HG03159 (cell line): Measurements from ENCODE around the gene GTPBP6.
"Not testable (repeated sequence)": the region's sequence is repeated elsewhere in the genome, so short reads cannot be mapped to it uniquely, and the experiment has no call there.

Experiments used
- ATAC-seq: cut with Tn5 transposase; IDR thresholded peaks from one replicate; pipeline ENCODE4 v1.9.1; 2021; ENCODE audit warnings: mild to moderate bottlenecking, moderate library complexity; ENCODE audit not compliant: unreplicated experiment

GTPBP6 gene

GRCh38 chrX:267771-268261, 50.8 kb downstream of the GTPBP6 start:
- no peak for ATAC-seq

DNA sequence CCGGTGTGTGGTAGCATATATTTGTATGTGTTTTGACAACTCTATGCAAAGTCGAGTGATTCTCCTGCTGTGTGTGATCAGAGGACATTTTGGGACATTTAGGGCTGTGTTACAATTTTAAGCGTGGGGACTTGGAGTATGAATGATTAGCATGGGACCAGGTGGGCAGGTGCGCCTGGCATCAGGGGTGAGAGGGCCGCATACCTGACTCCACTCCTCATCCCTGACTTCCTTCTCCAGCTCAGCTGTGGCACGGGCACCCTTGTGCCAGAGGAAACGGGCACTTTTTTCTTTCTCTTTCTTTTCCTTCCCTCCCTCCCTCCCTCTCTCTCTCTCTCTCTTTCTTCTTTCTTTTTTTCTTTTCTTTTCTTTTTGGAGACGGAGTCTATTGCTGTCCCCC, 53.1 kb downstream of the GTPBP6 start:
- no peak for ATAC-seq

DNA sequence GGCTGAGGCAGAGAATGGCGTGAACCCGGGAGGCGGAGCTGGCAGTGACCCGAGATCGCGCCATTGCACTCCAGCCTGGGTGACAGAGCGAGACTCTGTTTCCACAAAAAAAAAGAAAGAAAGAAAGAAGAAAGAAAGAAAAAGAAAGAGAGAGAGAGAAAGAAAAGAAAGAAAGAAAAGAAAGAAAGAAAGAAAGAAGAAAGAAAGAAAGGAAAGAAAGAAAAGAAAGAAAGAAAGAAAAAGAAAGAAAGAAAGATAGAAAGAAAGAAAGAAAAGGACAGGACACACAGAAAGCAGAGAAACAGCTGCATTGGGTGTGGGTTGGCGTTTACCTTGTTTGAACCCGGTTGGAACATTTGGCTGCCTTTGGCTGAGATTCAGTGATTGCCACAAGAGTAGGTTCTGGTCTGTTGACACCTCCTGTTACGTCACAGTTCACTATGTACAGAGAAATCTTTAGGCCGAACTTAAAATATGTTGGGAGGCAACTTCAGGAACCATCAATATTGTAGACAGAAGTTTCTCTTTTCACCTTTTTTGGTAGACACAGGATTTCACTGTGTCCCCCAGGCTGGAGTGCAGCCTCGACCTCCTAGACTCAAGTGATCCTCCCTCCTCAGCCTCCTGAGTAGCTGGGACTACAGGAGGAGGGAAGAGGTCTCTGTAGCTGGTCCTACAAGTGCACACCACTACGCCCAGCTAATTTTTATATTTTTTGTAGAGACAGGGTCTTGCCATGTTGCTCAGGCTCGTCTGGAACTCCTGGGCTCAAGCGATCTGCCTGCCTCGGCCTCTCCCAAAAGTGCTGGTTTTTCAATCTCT, 53.8 kb downstream of the GTPBP6 start:
- ATAC-seq, result no peak

DNA sequence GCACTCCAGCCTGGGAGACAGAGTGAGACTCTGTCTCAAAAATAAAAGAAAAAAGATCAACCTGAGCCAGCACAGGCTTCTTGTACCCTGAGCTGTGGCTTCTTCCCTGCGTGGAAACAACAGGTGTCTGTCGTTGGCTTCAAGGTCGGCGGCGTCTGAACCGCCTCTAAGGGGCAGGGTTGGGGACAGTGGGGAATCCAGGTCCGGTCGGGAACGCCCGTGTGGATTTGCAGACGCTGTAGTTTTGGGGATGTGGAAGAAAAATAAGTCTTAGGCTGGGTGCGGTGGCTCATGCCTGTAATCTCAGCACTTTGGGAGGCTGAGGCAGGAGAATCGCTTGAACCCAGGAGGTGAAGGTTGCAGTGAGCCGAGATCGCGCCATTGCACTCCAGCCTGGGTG, 54.6 kb downstream of the GTPBP6 start:
- not testable (repeated sequence) for ATAC-seq

DNA sequence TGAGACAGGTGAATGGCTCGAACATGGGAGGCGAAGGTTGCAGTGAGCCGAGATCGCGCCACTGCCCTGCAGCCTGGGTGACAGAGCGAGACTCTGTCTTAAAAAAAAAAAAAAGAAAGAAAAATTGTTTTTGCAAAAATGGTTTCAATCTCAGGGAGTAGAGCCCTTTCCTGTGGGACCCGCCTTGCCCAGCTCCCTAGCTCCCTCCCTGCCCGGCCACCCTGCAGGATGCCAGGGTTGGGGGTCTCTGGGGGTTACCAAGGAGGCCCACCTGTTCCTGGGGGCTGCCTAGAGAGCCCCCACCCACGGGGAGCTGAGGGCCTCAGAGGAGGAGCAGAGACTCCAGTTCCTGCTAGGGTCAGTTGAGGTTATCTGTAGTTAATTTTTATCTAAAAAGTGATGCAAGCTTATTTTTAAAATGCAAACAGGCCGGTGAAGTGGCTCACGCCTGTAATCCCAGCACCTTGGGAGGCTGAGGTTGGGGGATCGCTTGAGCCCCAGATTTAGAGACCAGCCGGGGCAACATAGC, 56.2 kb downstream of the GTPBP6 start:
- ATAC-seq, result peak; percentile 76

GRCh38 chrX:261919-262352, 56.7 kb downstream of the GTPBP6 start:
- ATAC-seq, result no peak

DNA sequence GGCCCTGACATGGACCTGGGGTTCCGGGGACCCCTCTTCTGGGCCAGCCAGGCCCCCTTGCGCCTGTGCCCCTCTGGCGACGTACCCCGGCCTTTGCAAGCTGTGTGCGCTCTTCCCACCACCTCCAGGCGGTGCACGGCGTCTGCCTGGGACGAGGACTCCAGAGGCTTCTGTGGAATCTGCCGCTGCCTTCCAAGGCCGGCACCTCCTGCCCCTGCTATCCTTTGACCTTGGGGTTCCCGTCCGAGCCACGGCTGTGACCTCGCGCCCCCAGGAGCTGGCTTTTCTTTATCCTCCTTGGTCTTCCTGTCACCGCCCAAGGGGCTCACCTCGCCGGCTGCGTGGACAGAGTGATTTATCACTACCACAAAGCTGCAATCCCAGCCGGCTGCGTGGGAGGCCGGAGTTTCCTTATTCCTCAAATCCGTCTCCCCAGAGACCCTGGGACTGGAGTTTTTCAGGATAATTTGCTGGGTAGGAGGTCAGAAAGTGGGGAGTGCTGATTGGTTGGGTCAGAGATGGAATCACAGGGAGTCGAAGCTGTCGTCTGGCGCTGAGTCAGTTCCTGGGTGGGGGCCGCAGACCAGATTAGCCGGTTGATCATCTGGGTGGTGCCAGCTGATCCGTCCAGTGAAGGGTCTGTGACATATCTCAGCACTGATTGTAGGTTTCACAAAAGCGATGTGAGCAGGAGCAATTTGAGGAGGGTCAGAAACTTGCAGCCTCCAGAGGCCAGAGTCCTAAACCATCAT, 57.3 kb downstream of the GTPBP6 start:
- ATAC-seq, result no peak

DNA sequence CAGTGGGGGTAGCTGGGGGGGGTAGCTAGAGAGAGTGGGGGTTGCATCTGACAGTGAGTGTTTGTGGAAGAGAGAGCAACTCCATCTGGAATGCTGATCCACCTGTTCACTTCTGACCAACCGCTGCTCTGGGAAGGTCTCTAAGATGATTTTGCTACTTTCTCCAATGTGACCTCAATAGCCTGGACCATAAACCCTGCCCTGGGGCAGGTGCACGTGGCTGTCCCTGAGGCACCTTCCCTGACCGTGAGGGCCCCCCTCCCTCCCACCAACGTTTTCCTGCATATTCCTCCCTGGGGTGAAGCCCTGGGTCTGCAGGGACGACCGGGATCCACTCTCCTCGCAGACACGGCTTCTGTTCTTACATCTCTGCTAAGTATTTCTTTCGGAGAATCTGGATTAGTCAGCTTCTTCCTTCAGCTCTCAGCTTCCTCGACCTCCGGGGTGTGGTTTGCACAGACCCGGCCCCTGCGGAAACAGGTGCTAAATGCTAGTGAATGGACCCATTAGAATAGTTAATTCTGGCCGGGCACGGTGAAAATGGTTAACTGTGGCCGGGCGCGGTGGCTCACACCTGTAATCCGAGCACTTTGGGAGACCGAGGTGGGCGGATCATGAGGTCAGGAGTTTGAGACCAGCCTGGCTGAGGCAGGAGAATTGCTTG, 58.8 kb downstream of the GTPBP6 start:
- ATAC-seq, result no peak

DNA sequence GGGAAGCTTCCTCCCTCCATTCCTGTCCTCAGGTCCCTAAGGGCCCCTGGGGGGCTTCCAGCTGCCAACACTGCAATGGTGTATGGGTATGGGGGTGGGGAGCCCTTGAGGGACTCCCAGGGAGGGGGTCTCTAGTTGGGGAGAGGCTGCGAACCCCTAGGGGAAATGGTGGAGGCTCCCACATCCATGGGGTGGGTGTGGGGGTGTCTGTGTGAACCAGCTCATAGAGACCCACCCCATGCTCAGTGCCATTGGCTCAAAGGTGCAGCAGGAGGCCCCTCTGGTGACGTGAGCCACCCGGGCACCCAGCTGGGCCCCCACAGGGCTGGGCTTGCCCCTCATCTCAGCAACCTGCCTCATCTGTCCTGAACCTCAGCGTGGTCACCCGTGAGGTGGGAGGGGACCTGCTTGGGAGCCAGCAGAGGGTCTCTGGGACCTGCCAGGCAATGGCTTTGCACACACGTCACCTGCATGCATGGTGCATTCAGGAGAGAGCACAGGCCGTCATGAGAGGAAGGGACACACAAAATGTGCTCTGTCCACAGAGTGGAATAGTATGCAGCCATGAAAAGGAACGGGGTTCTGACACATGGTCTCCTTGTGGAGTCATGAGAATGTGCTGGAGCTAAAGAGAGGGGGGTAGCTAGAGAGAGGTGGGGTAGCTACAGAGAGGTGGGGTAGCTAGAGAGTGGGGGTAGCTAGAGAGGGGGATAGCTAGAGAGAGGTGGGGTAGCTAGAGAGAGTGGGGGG, 60.1 kb downstream of the GTPBP6 start:
- no peak for ATAC-seq

GRCh38 chrX:257681-258289, 60.8 kb downstream of the GTPBP6 start:
- ATAC-seq, result no peak

DNA sequence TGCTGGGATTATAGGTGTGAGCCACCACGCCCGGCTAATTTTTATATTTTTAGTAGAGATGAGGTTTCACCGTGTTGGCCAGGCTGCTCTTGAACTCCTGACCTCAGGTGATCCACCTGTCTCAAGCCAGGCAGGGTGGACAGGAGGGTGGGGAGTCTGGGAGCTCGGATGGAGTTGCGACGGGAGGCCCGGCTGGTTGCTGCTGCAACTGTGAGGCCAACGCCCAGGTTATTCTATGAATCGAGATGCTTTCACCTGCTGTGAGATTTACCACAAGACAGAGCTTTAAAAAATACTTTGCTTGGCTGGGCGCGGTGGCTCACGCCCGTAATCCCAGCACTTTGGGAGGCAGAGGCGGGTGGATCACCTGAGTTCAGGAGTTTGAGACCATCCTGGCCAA, 61.5 kb downstream of the GTPBP6 start:
- ATAC-seq, result not testable (repeated sequence)

DNA sequence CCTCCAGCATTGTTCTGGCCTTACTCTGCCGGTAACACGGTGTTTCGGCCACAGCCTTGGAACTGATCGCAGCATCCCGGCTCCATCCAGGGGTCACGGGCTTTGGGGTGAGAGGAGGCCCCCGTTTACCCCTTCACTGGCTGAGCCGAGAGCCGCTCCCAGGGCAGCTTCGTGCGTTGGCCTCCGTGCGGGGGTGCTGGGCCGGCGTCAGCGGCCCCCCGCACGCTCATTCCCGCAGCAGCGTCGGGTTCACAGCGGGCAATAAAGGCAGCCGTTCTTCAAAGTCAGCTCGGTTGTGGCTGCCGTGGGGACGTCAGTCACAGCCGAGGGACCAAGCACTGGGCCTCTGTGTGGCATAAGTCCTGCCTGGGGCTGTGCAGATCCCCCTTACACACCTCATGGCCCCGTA, 62.7 kb downstream of the GTPBP6 start:
- ATAC-seq, result no peak
